Measurements from ENCODE around the gene VWA2. TPM values are rescaled to one million over a fixed set of nuclear protein-coding genes. Genes with fewer than 3 reads are reported as not detected.

The VWA2 gene
- total RNA-seq, 1 experiment from 2014 or later, result not detected

DNA sequence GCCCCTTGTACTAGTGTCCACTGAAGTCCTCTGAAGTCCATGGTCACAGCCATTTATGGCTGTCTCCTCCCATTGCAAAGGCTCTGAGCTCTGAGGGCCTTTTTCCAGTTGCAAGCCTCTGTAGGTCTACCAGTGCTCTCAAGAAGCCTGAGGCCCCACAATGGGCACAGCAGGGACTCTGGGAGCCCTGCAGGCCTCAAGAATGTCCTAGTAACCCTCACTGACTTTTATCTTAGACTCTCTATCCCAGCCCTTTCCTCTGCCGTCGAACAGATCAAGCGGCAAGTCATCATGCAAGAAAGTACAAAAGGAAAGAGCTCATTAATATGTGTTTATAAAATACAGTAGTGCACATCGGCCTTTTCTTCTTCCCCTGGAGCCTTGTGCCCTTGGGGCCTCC, 23.4 kb downstream of the VWA2 start:
- Histone ChIP-seq H3K4me1 (ENCODE audit: control insufficient read depth in 1 of 2, insufficient read depth in 2 of 2, low read length in 2 of 2) (0 out of 4 replicates have a peak, but pooled peaks cover 0 to 3% of the 10 kb centered on the region in 2 experiments), H3K9me2 (ENCODE audit: insufficient read depth) (no peaks in the 10 kb centered on the region), H3K9me3 (ENCODE audit: control insufficient read depth in 1 of 2, insufficient read depth in 1 of 2, low read depth in 1 of 2, low read length in 2 of 2) (no peaks in the 10 kb centered on the region), H3K9ac (ENCODE audit: low read length) (no peak overlapping the region), H3K36me3 (ENCODE audit: control insufficient read depth in 1 of 2, insufficient read depth in 2 of 2, low read length in 2 of 2) (no peaks in the 10 kb centered on the region), H3K27me3 (ENCODE audit: insufficient read depth, low read length) (no peaks in the 10 kb centered on the region), H2AFZ (ENCODE audit: low read depth, low read length, poor library complexity, severe bottlenecking) (no peak overlapping the region), H3K79me2 (ENCODE audit: insufficient read depth, low read length) (no peaks in the 10 kb centered on the region), H3K27ac (ENCODE audit: low read depth, low read length) (no peak overlapping the region), H4K20me1 (ENCODE audit: insufficient read depth) (no peaks in the 10 kb centered on the region), H3K4me2 (ENCODE audit: low read length) (no peak overlapping the region), H3K4me3 (replicated peaks in 1 of 2; ENCODE audit: low read depth in 1 of 2, low read length in 2 of 2) (no peak overlapping the region)
- ATAC-seq, result no peak
- RAD21 ChIA-PET (ENCODE audit: low non-redundant PET in 1 of 2, low total read pairs in 2 of 2, uncharacterized antibody in 2 of 2, unreplicated experiment in 2 of 2), result no interaction called here
- no peak for DNase-seq (ENCODE audit: low read depth, low spot score)
- POLR2A ChIA-PET, result no interaction called here
- TF ChIP-seq CEBPB (IDR thresholded peaks at IDR 0.05; ENCODE audit: low read depth) (no peak), ELF1 (IDR thresholded peaks at IDR 0.05; ENCODE audit: borderline replicate concordance, low read depth) (no peak), EGR1 (IDR thresholded peaks at IDR 0.05; ENCODE audit: low read depth) (no peak), CBX3 (IDR thresholded peaks at IDR 0.05; ENCODE audit: low read depth) (no peak), JUND (IDR thresholded peaks at IDR 0.05) (no peak), ZNF274 (IDR thresholded peaks at IDR 0.05; ENCODE audit: low read depth, low read length) (no peak), SIN3A (IDR thresholded peaks at IDR 0.05; ENCODE audit: low read depth) (no peak)
- BruUV-seq (replicated peaks), result no TSS peak
- intact Hi-C loops (cut with micrococcal nuclease), result no loop called here
- CTCF ChIA-PET, result no interaction called here

DNA sequence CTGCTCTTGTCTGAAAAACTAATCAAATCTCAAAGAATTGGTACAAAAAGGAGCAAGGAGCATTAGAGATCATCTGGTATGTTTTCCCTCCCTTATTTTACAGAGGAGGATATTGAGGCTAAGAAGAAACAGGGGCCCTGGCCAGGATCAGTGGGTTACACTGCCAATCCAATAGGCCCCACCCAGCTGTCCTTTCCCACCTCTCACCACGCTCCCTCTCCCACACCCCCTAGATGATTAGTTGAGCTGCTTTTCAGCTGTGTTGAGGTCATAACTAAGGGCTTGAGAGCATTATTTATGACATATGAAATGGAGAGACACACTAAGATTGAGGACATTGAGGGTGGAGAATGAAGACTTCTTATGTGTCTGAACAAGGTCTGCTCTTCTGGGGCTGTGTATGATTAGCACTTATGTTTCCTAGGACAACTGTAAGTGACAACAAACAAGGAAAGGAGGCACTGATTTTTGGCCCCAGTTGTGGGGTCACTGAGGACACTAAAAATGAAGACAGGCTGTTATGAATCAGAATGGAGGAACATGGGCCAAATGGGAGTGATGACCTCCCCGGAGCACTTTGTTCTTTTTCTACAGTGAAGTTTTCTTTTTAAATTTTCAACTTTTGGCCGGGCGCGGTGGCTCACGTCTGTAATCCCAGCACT, 26.5 kb downstream of the VWA2 start:
- ChIA-PET RAD21 (ENCODE audit: low non-redundant PET in 1 of 2, low total read pairs in 2 of 2, uncharacterized antibody in 2 of 2, unreplicated experiment in 2 of 2) (no interaction called here), CTCF (interaction anchor here (1.5 kb wide), 1 partner anchor 38 kb away, joined by 3 read pairs; no protein-coding TSS in a partner anchor), POLR2A (no interaction called here)
- intact Hi-C loops (cut with micrococcal nuclease), result no loop called here
- ATAC-seq, result no peak
- Histone ChIP-seq H2AFZ (ENCODE audit: low read depth, low read length, poor library complexity, severe bottlenecking) (no peak overlapping the region), H3K36me3 (ENCODE audit: control insufficient read depth in 1 of 2, insufficient read depth in 2 of 2, low read length in 2 of 2) (no peaks in the 10 kb centered on the region), H3K9ac (ENCODE audit: low read length) (no peak overlapping the region), H3K9me2 (ENCODE audit: insufficient read depth) (no peaks in the 10 kb centered on the region), H3K27ac (ENCODE audit: low read depth, low read length) (no peak overlapping the region), H3K4me3 (replicated peaks in 1 of 2; ENCODE audit: low read depth in 1 of 2, low read length in 2 of 2) (no peak overlapping the region), H3K9me3 (ENCODE audit: control insufficient read depth in 1 of 2, insufficient read depth in 1 of 2, low read depth in 1 of 2, low read length in 2 of 2) (no peaks in the 10 kb centered on the region), H4K20me1 (ENCODE audit: insufficient read depth) (no peaks in the 10 kb centered on the region), H3K79me2 (ENCODE audit: insufficient read depth, low read length) (no peaks in the 10 kb centered on the region), H3K4me2 (ENCODE audit: low read length) (no peak overlapping the region), H3K4me1 (ENCODE audit: control insufficient read depth in 1 of 2, insufficient read depth in 2 of 2, low read length in 2 of 2) (0 out of 4 replicates have a peak, but pooled peaks cover 0 to 3% of the 10 kb centered on the region in 2 experiments), H3K27me3 (ENCODE audit: insufficient read depth, low read length) (no peaks in the 10 kb centered on the region)
- no TSS peak for BruUV-seq (replicated peaks)
- TF ChIP-seq EGR1 (IDR thresholded peaks at IDR 0.05; ENCODE audit: low read depth) (no peak), ZFX (IDR thresholded peaks at IDR 0.05) (no peak), EZH2 (IDR thresholded peaks at IDR 0.05) (no peak), FOSL1 (IDR thresholded peaks at IDR 0.05; ENCODE audit: low read depth) (no peak), ZNF274 (IDR thresholded peaks at IDR 0.05; ENCODE audit: low read depth, low read length) (no peak), SRF (IDR thresholded peaks at IDR 0.05; ENCODE audit: low read depth) (no peak), ELF1 (IDR thresholded peaks at IDR 0.05; ENCODE audit: borderline replicate concordance, low read depth) (no peak)
- TF ChIP-seq, protein P1, sequence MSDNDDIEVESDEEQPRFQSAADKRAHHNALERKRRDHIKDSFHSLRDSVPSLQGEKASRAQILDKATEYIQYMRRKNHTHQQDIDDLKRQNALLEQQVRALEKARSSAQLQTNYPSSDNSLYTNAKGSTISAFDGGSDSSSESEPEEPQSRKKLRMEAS (IDR thresholded peaks at IDR 0.05), result no peak
- DNase-seq (ENCODE audit: low read depth, low spot score), result no peak

Measured in HCT116 (cell line).